Caco-2 (cell line): Measurements from ENCODE around the gene TRPT1. TPM values are rescaled to one million over a fixed set of nuclear protein-coding genes. Genes with fewer than 3 reads are reported as not detected.

ENCODE experiments used
- BruUV-seq: library from RNA; stranded (reverse); fragments of 400-500 nt; replicated peaks from 2 replicates; lab custom pipeline; 2021; lab: Mats Ljungman, UMichigan
- CTCF ChIA-PET: fragments of 300-600 bp; sonication (Branson Sonifier 250); formaldehyde crosslinking; loops from one replicate; lab custom pipeline; 2022; ENCODE audit warnings: antibody characterized with exemption; lab: Charles Lee
- POLR2A ChIA-PET: fragments of 300-600 bp; sonication (Branson Sonifier 250); formaldehyde crosslinking; loops from one replicate; lab custom pipeline; 2022; ENCODE audit warnings: antibody characterized with exemption; lab: Charles Lee
- DNase-seq, 2 experiments: peaks; one replicate each; pipeline versions ENCODE4 v3.0.0 to v3.0.0-alpha.2; 2020 to 2022
- H3K27me3 ChIP-seq: replicated peaks from 2 replicates; pipeline ENCODE4 v1.6.0; 2011; ENCODE audit warnings: low read length; ENCODE audit not compliant: control insufficient read depth, insufficient read depth
- H3K36me3 ChIP-seq: 2 replicates; pipeline ENCODE4 v1.5.1; 2011; ENCODE audit warnings: low read length; ENCODE audit not compliant: control insufficient read depth, insufficient read depth
- H3K4me1 ChIP-seq: fragments of 250-450 bp; sonication (Bioruptor Pico); 2 replicates; pipeline ENCODE4 v1.5.1; 2020; ENCODE audit warnings: mild to moderate bottlenecking
- H3K4me3 ChIP-seq: 2 replicates; pipeline ENCODE4 v1.5.1; 2011; ENCODE audit warnings: low read depth, mild to moderate bottlenecking, control low read depth, low read length
- H3K9me3 ChIP-seq: fragments of 250-450 bp; sonication (Bioruptor Pico); 2 replicates; pipeline ENCODE4 v1.5.1; 2020; ENCODE audit warnings: mild to moderate bottlenecking, moderate library complexity
- H3K27ac Mint-ChIP-seq: one replicate; pipeline ENCODE4 v1.8.0; 2022; ENCODE audit warnings: mixed read lengths; ENCODE audit not compliant: unreplicated experiment
- H3K27me3 Mint-ChIP-seq: one replicate; pipeline ENCODE4 v1.8.0; 2022; ENCODE audit warnings: mixed read lengths; ENCODE audit not compliant: insufficient read depth, unreplicated experiment
- H3K36me3 Mint-ChIP-seq: one replicate; pipeline ENCODE4 v1.8.0; 2022; ENCODE audit warnings: mild to moderate bottlenecking, mixed read lengths; ENCODE audit not compliant: insufficient read depth, unreplicated experiment
- H3K4me1 Mint-ChIP-seq: one replicate; pipeline ENCODE4 v1.8.0; 2022; ENCODE audit warnings: low read depth, mixed read lengths; ENCODE audit not compliant: unreplicated experiment
- H3K4me3 Mint-ChIP-seq: one replicate; pipeline ENCODE4 v1.8.0; 2022; ENCODE audit warnings: mild to moderate bottlenecking, moderate library complexity, mixed read lengths; ENCODE audit not compliant: unreplicated experiment
- H3K9me3 Mint-ChIP-seq: one replicate; pipeline ENCODE4 v1.8.0; 2022; ENCODE audit warnings: mixed read lengths; ENCODE audit not compliant: unreplicated experiment
- intact Hi-C: fragments of 100-400 bp; cut with micrococcal nuclease; formaldehyde crosslinking; loops from one replicate; pipeline ENCODE4 v1.10.0; 2022; ENCODE audit not compliant: unreplicated experiment
- total RNA-seq: library from RNA; stranded (reverse); gene quantifications from 2 replicates; pipeline ENCODE4 v1.2.3, GENCODE V29; 2022
- TF ChIP-seq, protein P1 (sequence below), 2 experiments: fragments of 200-600 bp in 1 of 2; IDR thresholded peaks; 1 replicate in 1 of 2; 2 replicates in 1 of 2; pipeline versions ENCODE4 v1.5.1 to v1.8.0; 2011 to 2022; ENCODE audit warnings: antibody characterized with exemption in 1 of 2, control low read depth in 1 of 2, inconsistent platforms in 1 of 2, low read depth in 1 of 2, low read length in 1 of 2, mild to moderate bottlenecking in 1 of 2, moderate library complexity in 1 of 2; ENCODE audit not compliant: insufficient read depth in 1 of 2, severe bottlenecking in 1 of 2, unreplicated experiment in 1 of 2

Gene TRPT1
- total RNA-seq, 1 experiment from 2014 or later, result 32.1 TPM

DNA sequence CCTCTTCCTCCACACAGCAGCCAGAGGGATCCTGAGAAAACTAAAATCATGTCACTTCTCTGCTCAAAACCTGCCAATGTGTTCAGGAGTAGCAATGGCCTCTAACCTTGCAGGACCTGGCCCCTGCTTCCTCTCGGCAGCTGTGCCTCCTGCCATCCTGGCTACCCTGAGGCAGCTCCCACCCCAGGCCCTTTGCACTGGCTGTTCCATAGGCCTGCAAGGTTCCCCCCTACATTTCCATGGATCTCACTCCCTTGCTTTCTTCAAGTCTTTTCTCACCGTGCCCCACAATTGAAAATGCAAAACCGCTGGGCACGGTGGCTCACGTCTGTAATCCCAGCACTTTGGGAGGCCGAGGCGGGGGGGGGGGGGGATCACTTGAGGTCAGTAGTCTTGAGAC lies 42.1 kb downstream of the TRPT1 start:
- peaks cover 16% of the 10 kb centered on the region for H3K4me1 ChIP-seq
- DNase-seq, result no peak
- H3K9me3 ChIP-seq, result no peaks in the 10 kb centered on the region
- no peaks in the 10 kb centered on the region for H3K27me3 ChIP-seq
- ChIA-PET CTCF (interaction anchor here (3.1 kb wide), 1 partner anchor 18 kb away, joined by 19 read pairs; the partner anchor contains the start of gene MACROD1), POLR2A (interaction anchor here (0.7 kb wide), 1 partner anchor 119 kb away, joined by 11 read pairs; no protein-coding TSS in a partner anchor)
- H3K4me1 Mint-ChIP-seq, result peaks cover 12% of the 10 kb centered on the region
- intact Hi-C loops, result no loop called here
- H3K4me3 Mint-ChIP-seq, result no peak overlapping the region
- H3K36me3 Mint-ChIP-seq, result peaks cover 39% of the 10 kb centered on the region
- H3K27ac Mint-ChIP-seq, result no peak overlapping the region
- H3K36me3 ChIP-seq, result no peaks in the 10 kb centered on the region; the same call in 1 of the 2 replicates
- BruUV-seq, result no TSS peak
- H3K4me3 ChIP-seq, result peak overlapping the region; percentile 55
- no peaks in the 10 kb centered on the region for H3K9me3 Mint-ChIP-seq
- no peaks in the 10 kb centered on the region for H3K27me3 Mint-ChIP-seq
- TF ChIP-seq, protein P1, sequence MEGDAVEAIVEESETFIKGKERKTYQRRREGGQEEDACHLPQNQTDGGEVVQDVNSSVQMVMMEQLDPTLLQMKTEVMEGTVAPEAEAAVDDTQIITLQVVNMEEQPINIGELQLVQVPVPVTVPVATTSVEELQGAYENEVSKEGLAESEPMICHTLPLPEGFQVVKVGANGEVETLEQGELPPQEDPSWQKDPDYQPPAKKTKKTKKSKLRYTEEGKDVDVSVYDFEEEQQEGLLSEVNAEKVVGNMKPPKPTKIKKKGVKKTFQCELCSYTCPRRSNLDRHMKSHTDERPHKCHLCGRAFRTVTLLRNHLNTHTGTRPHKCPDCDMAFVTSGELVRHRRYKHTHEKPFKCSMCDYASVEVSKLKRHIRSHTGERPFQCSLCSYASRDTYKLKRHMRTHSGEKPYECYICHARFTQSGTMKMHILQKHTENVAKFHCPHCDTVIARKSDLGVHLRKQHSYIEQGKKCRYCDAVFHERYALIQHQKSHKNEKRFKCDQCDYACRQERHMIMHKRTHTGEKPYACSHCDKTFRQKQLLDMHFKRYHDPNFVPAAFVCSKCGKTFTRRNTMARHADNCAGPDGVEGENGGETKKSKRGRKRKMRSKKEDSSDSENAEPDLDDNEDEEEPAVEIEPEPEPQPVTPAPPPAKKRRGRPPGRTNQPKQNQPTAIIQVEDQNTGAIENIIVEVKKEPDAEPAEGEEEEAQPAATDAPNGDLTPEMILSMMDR (IDR thresholded peaks at IDR 0.05; ENCODE audit: insufficient read depth in 1 of 2, low read depth in 1 of 2, low read length in 1 of 2, severe bottlenecking in 1 of 2, unreplicated experiment in 1 of 2), result no peak

DNA sequence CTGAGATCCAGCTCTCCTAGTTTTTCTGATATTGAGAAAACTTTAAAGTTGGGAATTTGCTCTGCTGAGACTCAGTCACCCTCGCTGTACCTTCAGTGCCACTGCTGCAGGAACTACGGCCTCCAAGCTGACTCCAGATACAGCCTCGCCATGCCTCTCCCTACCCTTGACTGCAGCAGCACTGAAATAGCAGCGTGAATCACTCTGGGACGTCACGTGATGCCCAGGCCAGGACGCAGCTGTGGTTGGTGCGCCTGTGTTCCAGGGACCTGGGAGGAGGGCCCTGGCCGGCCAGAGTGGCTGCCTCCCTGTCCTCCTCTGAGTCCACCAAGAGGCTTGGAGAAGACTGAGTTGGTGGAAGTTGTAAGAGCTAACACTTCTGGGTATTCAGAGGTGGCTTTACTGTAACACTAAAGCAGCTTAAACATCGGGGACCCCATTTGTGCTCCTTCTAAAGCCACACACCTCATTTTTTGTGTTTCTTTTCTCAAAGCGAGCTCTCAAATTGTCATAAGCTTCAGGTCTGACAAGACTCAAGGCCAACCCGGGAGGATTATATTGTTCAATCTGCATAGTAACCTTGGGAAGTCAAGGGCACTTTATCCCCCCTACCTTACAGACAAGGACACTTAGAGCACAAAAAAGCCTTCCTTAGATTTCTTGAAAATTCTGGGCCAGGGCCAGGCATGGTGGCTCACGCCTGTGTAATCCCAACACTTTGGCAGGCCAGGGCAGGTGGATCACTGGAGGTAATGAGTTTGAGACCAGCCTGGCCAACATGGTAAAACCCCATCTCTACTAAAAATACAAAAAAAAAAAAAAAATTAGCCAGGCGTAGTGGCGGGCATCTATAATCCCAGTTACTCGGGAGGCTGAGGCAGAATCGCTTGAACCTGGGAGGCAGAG lies 44.2 kb downstream of the TRPT1 start:
- CTCF ChIA-PET, result interaction anchor here (0.9 kb wide), 1 partner anchor 25 kb away, joined by 3 read pairs; the partner anchor contains the start of gene FERMT3
- H3K4me3 Mint-ChIP-seq, result peak overlapping the region; percentile 40

DNA sequence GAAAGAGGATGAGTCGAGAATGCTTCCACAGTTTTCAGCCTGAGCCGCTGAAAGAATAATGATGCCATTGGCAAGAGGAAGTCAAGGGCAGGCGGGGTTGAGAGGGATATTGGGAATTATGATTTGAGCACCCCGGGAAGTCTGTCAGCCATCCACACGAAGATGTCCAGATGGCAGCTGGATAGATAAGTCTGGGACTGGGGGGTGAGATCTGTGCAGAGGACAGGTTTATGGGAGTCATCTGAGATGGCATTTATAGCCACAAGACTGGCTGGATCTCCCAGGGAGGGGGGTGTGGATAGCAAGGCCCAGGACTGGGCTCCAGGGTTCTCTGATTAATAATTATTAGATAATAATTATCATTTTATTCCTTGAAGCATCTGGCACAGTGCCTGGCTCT lies 45.1 kb downstream of the TRPT1 start:
- no peak for DNase-seq
- Histone ChIP-seq H3K36me3 (no peaks in the 10 kb centered on the region), H3K4me3 (no peak overlapping the region), H3K4me1 (peaks cover 13% of the 10 kb centered on the region), H3K27me3 (no peaks in the 10 kb centered on the region), H3K9me3 (no peaks in the 10 kb centered on the region)
- CTCF ChIA-PET, result no interaction called here
- Mint-ChIP-seq H3K9me3 (no peaks in the 10 kb centered on the region), H3K36me3 (peaks cover 35% of the 10 kb centered on the region), H3K4me1 (peaks cover 12% of the 10 kb centered on the region), H3K27me3 (no peaks in the 10 kb centered on the region), H3K4me3 (no peak overlapping the region), H3K27ac (peak overlapping the region; percentile 50)
- TF ChIP-seq, protein P1 (IDR thresholded peaks at IDR 0.05; ENCODE audit: insufficient read depth in 1 of 2, low read depth in 1 of 2, low read length in 1 of 2, severe bottlenecking in 1 of 2, unreplicated experiment in 1 of 2), result no peak
- intact Hi-C loops, result no loop called here
- POLR2A ChIA-PET, result interaction anchor here (0.6 kb wide), 1 partner anchor 11 kb away, joined by 3 read pairs; no protein-coding TSS in a partner anchor
- no TSS peak for BruUV-seq

More for the DNA sequence above, 44.2 kb downstream of the TRPT1 start:
- Mint-ChIP-seq H3K9me3 (no peaks in the 10 kb centered on the region), H3K4me1 (peaks cover 12% of the 10 kb centered on the region), H3K27ac (peak overlapping the region; percentile 50), H3K36me3 (peaks cover 39% of the 10 kb centered on the region), H3K27me3 (no peaks in the 10 kb centered on the region)
- intact Hi-C loops, result no loop called here
- no peaks in the 10 kb centered on the region for H3K27me3 ChIP-seq
- no peaks in the 10 kb centered on the region for H3K9me3 ChIP-seq
- DNase-seq, result peak; percentile 68 to 82
- no peaks in the 10 kb centered on the region for H3K36me3 ChIP-seq
- TF ChIP-seq, protein P1 (IDR thresholded peaks at IDR 0.05; ENCODE audit: insufficient read depth in 1 of 2, low read depth in 1 of 2, low read length in 1 of 2, severe bottlenecking in 1 of 2, unreplicated experiment in 1 of 2), result no peak
- POLR2A ChIA-PET, result interaction anchor here (0.6 kb wide), 2 partner anchors 11 to 59 kb away, joined by 3 read pairs; partner anchors contain the start of gene FKBP2
- BruUV-seq, result no TSS peak
- peaks cover 13% of the 10 kb centered on the region for H3K4me1 ChIP-seq
- no peak overlapping the region for H3K4me3 ChIP-seq
